Stimulated activated CD8-positive, alpha-beta memory T cell treated with anti-CD3 and anti-CD28 coated beads, Interleukin-4, amount 100 ng/mL, for 48 hours (primary cell): Measurements from ENCODE around the gene SPNS3.

Experiments used
- DNase-seq: peaks from one replicate; pipeline ENCODE4 v3.0.0-alpha.2; 2020

Gene SPNS3

GRCh38 chr17:4531988-4532736 lies 98.4 kb downstream of the SPNS3 start:
- DNase-seq: no peak

- DNase-seq: no peak
Observed at GRCh38 chr17:4532860-4533522, 99.3 kb downstream of the SPNS3 start.

- DNase-seq: peak; percentile 51
Observed at GRCh38 chr17:4533523-4534504, 100.1 kb downstream of the SPNS3 start.

- no peak for DNase-seq
Observed at GRCh38 chr17:4534515-4534914, 100.8 kb downstream of the SPNS3 start.

GRCh38 chr17:4534928-4535666 lies 101.4 kb downstream of the SPNS3 start:
- peak; percentile 36 for DNase-seq

- DNase-seq: no peak
Observed at GRCh38 chr17:4535667-4536258, 102.0 kb downstream of the SPNS3 start.

- no peak for DNase-seq
Observed at GRCh38 chr17:4536259-4536741, 102.6 kb downstream of the SPNS3 start.

GRCh38 chr17:4536742-4537411 lies 103.1 kb downstream of the SPNS3 start:
- DNase-seq: no peak
